Stimulated activated CD4-positive, alpha-beta T cell treated with anti-CD3 and anti-CD28 coated beads, Interleukin-12 subunit alpha, Interleukin-12 subunit beta, amount 100 ng/mL, for 24 hours (primary cell): Measurements from ENCODE around the gene WSB2.
"Not testable (repeated sequence)": the region's sequence is repeated elsewhere in the genome, so short reads cannot be mapped to it uniquely, and the experiment has no call there.

Source experiments
- DNase-seq, 2 experiments: peaks; one replicate each; pipeline ENCODE4 v3.0.0-alpha.2; 2020; ENCODE audit warnings: low read depth in 2 of 2

Gene WSB2

GRCh38 chr12:118035190-118036041, 25.6 kb downstream of the WSB2 start:
- DNase-seq = peak in 1 of 2 experiments; percentile 25

- DNase-seq = no peak
Observed at GRCh38 chr12:118034429-118035189, 26.4 kb downstream of the WSB2 start.

- DNase-seq = no peak
Observed at GRCh38 chr12:118033902-118034301, 27.1 kb downstream of the WSB2 start.

GRCh38 chr12:118033323-118033722, 27.7 kb downstream of the WSB2 start:
- no peak for DNase-seq

- DNase-seq = no peak
Observed at GRCh38 chr12:118032188-118032587, 28.8 kb downstream of the WSB2 start.

- DNase-seq = no peak
Observed at GRCh38 chr12:118029166-118029565, 31.8 kb downstream of the WSB2 start.

- DNase-seq = no peak
Observed at GRCh38 chr12:118025168-118025567, 35.8 kb downstream of the WSB2 start.

GRCh38 chr12:118023301-118023860, 37.6 kb downstream of the WSB2 start:
- no peak for DNase-seq

GRCh38 chr12:118022728-118023109, 38.3 kb downstream of the WSB2 start:
- DNase-seq = no peak

GRCh38 chr12:118022097-118022727, 38.8 kb downstream of the WSB2 start:
- not testable (repeated sequence) for DNase-seq

GRCh38 chr12:118020036-118020435, 40.9 kb downstream of the WSB2 start:
- DNase-seq = no peak

GRCh38 chr12:118017926-118018325, 43.1 kb downstream of the WSB2 start:
- no peak for DNase-seq

- peak; percentile 94 to 96 for DNase-seq
Observed at GRCh38 chr12:118016424-118017264, 44.3 kb downstream of the WSB2 start, which contains the start of gene RFC5. TSS of gene RFC5 (plus strand) at chr12:118016703. CDS start at chr12:118016828, 125 bp downstream.

- DNase-seq = no peak
Observed at GRCh38 chr12:118015944-118016343, 45.0 kb downstream of the WSB2 start.

GRCh38 chr12:118015306-118015705, 45.7 kb downstream of the WSB2 start:
- no peak for DNase-seq

- no peak for DNase-seq
Observed at GRCh38 chr12:118013283-118013682, 47.7 kb downstream of the WSB2 start.

GRCh38 chr12:118011961-118012360, 49.0 kb downstream of the WSB2 start:
- DNase-seq = no peak

- DNase-seq = no peak
Observed at GRCh38 chr12:118011377-118011776, 49.6 kb downstream of the WSB2 start.

- no peak for DNase-seq
Observed at GRCh38 chr12:118010903-118011302, 50.1 kb downstream of the WSB2 start.

- DNase-seq = not testable (repeated sequence)
Observed at GRCh38 chr12:117999806-118000205, 61.2 kb downstream of the WSB2 start.

GRCh38 chr12:117998719-117999118, 62.3 kb downstream of the WSB2 start:
- DNase-seq = no peak
